Inflammatory macrophage treated with lipopolysaccharide for 4 hours (primary cell): ENCODE data around the gene NRP1.
A peak's percentile ranks its signal among the peaks of the same experiment; 100 is the strongest.
"Not testable (repeated sequence)": the region's sequence is repeated elsewhere in the genome, so short reads cannot be mapped to it uniquely, and the experiment has no call there.

ENCODE experiments used
- DNase-seq: peaks from one replicate; pipeline ENCODE4 v3.0.0-alpha.2; 2020

Gene NRP1

GRCh38 chr10:33315891-33316290 lies 18.6 kb downstream of the NRP1 start:
- DNase-seq: no peak

GRCh38 chr10:33314811-33315561 lies 19.5 kb downstream of the NRP1 start:
- no peak for DNase-seq

GRCh38 chr10:33311640-33312039 lies 22.8 kb downstream of the NRP1 start:
- DNase-seq: no peak

GRCh38 chr10:33310853-33311252 lies 23.6 kb downstream of the NRP1 start:
- no peak for DNase-seq

- peak; percentile 61 for DNase-seq
Observed at GRCh38 chr10:33309406-33309805, 25.1 kb downstream of the NRP1 start.

- no peak for DNase-seq
Observed at GRCh38 chr10:33307835-33308234, 26.6 kb downstream of the NRP1 start.

- peak; percentile 54 for DNase-seq
Observed at GRCh38 chr10:33306701-33307519, 27.6 kb downstream of the NRP1 start.

- DNase-seq: no peak
Observed at GRCh38 chr10:33306126-33306525, 28.3 kb downstream of the NRP1 start.

- no peak for DNase-seq
Observed at GRCh38 chr10:33304423-33305225, 29.8 kb downstream of the NRP1 start.

- DNase-seq: no peak
Observed at GRCh38 chr10:33303988-33304387, 30.5 kb downstream of the NRP1 start.

GRCh38 chr10:33302208-33302829 lies 32.1 kb downstream of the NRP1 start:
- no peak for DNase-seq

GRCh38 chr10:33301097-33301789 lies 33.2 kb downstream of the NRP1 start:
- no peak for DNase-seq

GRCh38 chr10:33300544-33300943 lies 33.9 kb downstream of the NRP1 start:
- DNase-seq: not testable (repeated sequence)

- no peak for DNase-seq
Observed at GRCh38 chr10:33298893-33299292, 35.6 kb downstream of the NRP1 start.

- no peak for DNase-seq
Observed at GRCh38 chr10:33298110-33298509, 36.4 kb downstream of the NRP1 start.

- no peak for DNase-seq
Observed at GRCh38 chr10:33295851-33296250, 38.6 kb downstream of the NRP1 start.

- DNase-seq: no peak
Observed at GRCh38 chr10:33293531-33294170, 40.8 kb downstream of the NRP1 start.

GRCh38 chr10:33293076-33293475 lies 41.4 kb downstream of the NRP1 start:
- no peak for DNase-seq

- no peak for DNase-seq
Observed at GRCh38 chr10:33291053-33291592, 43.3 kb downstream of the NRP1 start.

GRCh38 chr10:33290321-33291052 lies 44.0 kb downstream of the NRP1 start:
- DNase-seq: no peak

- DNase-seq: no peak
Observed at GRCh38 chr10:33289776-33290175, 44.7 kb downstream of the NRP1 start.
